Iris pigment epithelial cell (primary cell): ENCODE results near the gene FGF22.
"Not testable (repeated sequence)": the region's sequence is repeated elsewhere in the genome, so short reads cannot be mapped to it uniquely, and the experiment has no call there.

Experiments used
- DNase-seq: peaks from one replicate; pipeline ENCODE4 v3.0.0-alpha.2; 2011; ENCODE audit warnings: low read depth

Gene FGF22

GRCh38 chr19:622666-623065, 17.0 kb upstream of the FGF22 start:
- DNase-seq: no peak

GRCh38 chr19:623175-623916, 16.3 kb upstream of the FGF22 start:
- DNase-seq: no peak

GRCh38 chr19:623974-624373, 15.7 kb upstream of the FGF22 start:
- peak; percentile 91 for DNase-seq

- no peak for DNase-seq
Observed at GRCh38 chr19:624433-625109, 15.1 kb upstream of the FGF22 start.

- no peak for DNase-seq
Observed at GRCh38 chr19:625257-625656, 14.4 kb upstream of the FGF22 start.

GRCh38 chr19:626566-626965, 13.1 kb upstream of the FGF22 start:
- not testable (repeated sequence) for DNase-seq

GRCh38 chr19:628168-628567, 11.5 kb upstream of the FGF22 start:
- DNase-seq: no peak

- DNase-seq: not testable (repeated sequence)
Observed at GRCh38 chr19:629515-629914, 10.2 kb upstream of the FGF22 start.

GRCh38 chr19:629961-630714, 9.5 kb upstream of the FGF22 start:
- no peak for DNase-seq

- peak; percentile 69 for DNase-seq
Observed at GRCh38 chr19:632579-633067, 7.1 kb upstream of the FGF22 start.

- peak; percentile 98 for DNase-seq
Observed at GRCh38 chr19:633068-633785, 6.5 kb upstream of the FGF22 start, which contains the start of gene POLRMT. Gene POLRMT, minus strand, starts transcription at chr19:633537. Its CDS starts 25 bp downstream, at chr19:633512.

GRCh38 chr19:633786-634639, 5.7 kb upstream of the FGF22 start:
- DNase-seq: peak; percentile 17

GRCh38 chr19:634975-635652, 4.6 kb upstream of the FGF22 start:
- DNase-seq: no peak

GRCh38 chr19:638906-639252, 800 bp upstream of the FGF22 start:
- DNase-seq: no peak

- DNase-seq: no peak
Observed at GRCh38 chr19:640161-640558, 481 bp downstream of the FGF22 start.

GRCh38 chr19:640606-641189, 1.0 kb downstream of the FGF22 start:
- DNase-seq: no peak

GRCh38 chr19:641702-642101, 2.0 kb downstream of the FGF22 start:
- DNase-seq: no peak

- no peak for DNase-seq
Observed at GRCh38 chr19:642767-643727, 3.4 kb downstream of the FGF22 start.

- no peak for DNase-seq
Observed at GRCh38 chr19:643736-644135, 4.1 kb downstream of the FGF22 start.
